Esophagus muscularis mucosa (tissue), 4 donors: ENCODE results near the gene AKT1. TPM values are rescaled to one million over a fixed set of nuclear protein-coding genes. Genes with fewer than 3 reads are reported as not detected.
A peak's percentile ranks its signal among the peaks of the same experiment; 100 is the strongest.

Experiments
- DNase-seq: peaks from one replicate; pipeline ENCODE4 v3.0.0-alpha.2; 2017; ENCODE audit errors: extremely low spot score
- H3K27ac ChIP-seq, 4 donors: fragments of 200-600 bp; sonication (generic); replicated peaks in 1 of 4; 1 replicate in 3 of 4; 2 replicates in 1 of 4; pipeline ENCODE4 v1.5.1; 2016 to 2019; ENCODE audit warnings: mild to moderate bottlenecking in 1 of 4
- H3K27me3 ChIP-seq, 4 donors: fragments of 200-600 bp; sonication (generic); one replicate each; pipeline versions ENCODE4 v1.5.1 to v1.6.0; 2016 to 2019
- H3K36me3 ChIP-seq, 4 donors: fragments of 200-600 bp; sonication (generic); one replicate each; pipeline ENCODE4 v1.5.1; 2016 to 2019
- H3K4me1 ChIP-seq, 4 donors: fragments of 200-600 bp; sonication (generic); one replicate each; pipeline ENCODE4 v1.5.1; 2016 to 2019
- H3K4me3 ChIP-seq, 4 donors: fragments of 200-600 bp; sonication (generic); 1 replicate in 2 of 4; 2 replicates in 2 of 4; pipeline ENCODE4 v1.5.1; 2016 to 2019; ENCODE audit warnings: mild to moderate bottlenecking in 4 of 4, moderate library complexity in 1 of 4
- H3K9me3 ChIP-seq, 4 donors: fragments of 200-600 bp; sonication (generic); 1 replicate in 3 of 4; 2 replicates in 1 of 4; pipeline ENCODE4 v1.5.1; 2016 to 2019
- CTCF ChIP-seq, 3 experiments: fragments of 200-600 bp in 2 of 3; fragments of 450-650 bp in 1 of 3; sonication (generic) in 2 of 3; IDR thresholded peaks; one replicate each; pipeline ENCODE4 v1.5.1; 2017 to 2019; ENCODE audit warnings: antibody characterized with exemption in 3 of 3, mild to moderate bottlenecking in 2 of 3, moderate library complexity in 1 of 3
- EP300 ChIP-seq: sonication (generic); formaldehyde crosslinking; IDR thresholded peaks from one replicate; pipeline ENCODE4 v1.6.1; 2017; ENCODE audit warnings: antibody characterized with exemption
- POLR2A ChIP-seq: fragments of 450-650 bp; IDR thresholded peaks from one replicate; pipeline ENCODE4 v1.6.1; 2017; ENCODE audit warnings: antibody characterized with exemption, moderate library complexity, mild to moderate bottlenecking, low read depth
- POLR2AphosphoS5 ChIP-seq, 2 donors: sonication (generic); formaldehyde crosslinking; IDR thresholded peaks; one replicate each; pipeline ENCODE4 v1.6.1; 2017; ENCODE audit warnings: antibody characterized with exemption in 2 of 2
- WGBS: methylation state at CpG from one replicate; pipeline ENCODE4 v1.1.5; 2018; 5-methylcytosine and 5-hydroxymethylcytosine counted together
- intact Hi-C: fragments of 100-400 bp; cut with DNase I; formaldehyde crosslinking; loops from one replicate; pipeline ENCODE4 v1.15.1; 2023
- total RNA-seq, 4 donors: library from RNA; depleted of rRNA; stranded (reverse); fragments of >200 nt; gene quantifications; one replicate each; pipeline versions ENCODE4 v1.1.0 to v1.2.1, GENCODE V29; 2016

AKT1 gene
- total RNA-seq, 4 donors from 2014 or later, result 162 to 267 (median 187) TPM

GRCh38 chr14:104810316-104810715 lies 14.8 kb upstream of the AKT1 start:
- intact Hi-C loops, result no loop called here
- no peak overlapping the region for H3K4me3 ChIP-seq
- no peaks in the 10 kb centered on the region for H3K27me3 ChIP-seq
- peaks cover 15 to 26% (median 21%) of the 10 kb centered on the region in 4 donors for H3K4me1 ChIP-seq
- H3K9me3 ChIP-seq, result no peaks in the 10 kb centered on the region
- WGBS, result 90% methylated on average over 10 of the region's 11 CpGs
- DNase-seq, result no peak
- no peaks in the 10 kb centered on the region for H3K36me3 ChIP-seq
- no peak for TF ChIP-seq POLR2AphosphoS5 (IDR thresholded peaks at IDR 0.05)
- TF ChIP-seq CTCF (IDR thresholded peaks at IDR 0.05), result no peak
- TF ChIP-seq EP300, result no peak
- no peak for TF ChIP-seq POLR2A
- no peak overlapping the region for H3K27ac ChIP-seq

- Histone ChIP-seq H3K27me3 (no peaks in the 10 kb centered on the region), H3K36me3 (no peaks in the 10 kb centered on the region), H3K4me3 (no peak overlapping the region), H3K9me3 (no peaks in the 10 kb centered on the region), H3K4me1 (peaks cover 7 to 27% (median 15%) of the 10 kb centered on the region in 4 donors), H3K27ac (no peak overlapping the region)
- 83% methylated on average over 3 of the region's 6 CpGs for WGBS
- DNase-seq, result no peak
- intact Hi-C loops, result no loop called here
- TF ChIP-seq POLR2A, result no peak
- no peak for TF ChIP-seq POLR2AphosphoS5 (IDR thresholded peaks at IDR 0.05)
- TF ChIP-seq CTCF (IDR thresholded peaks at IDR 0.05), result no peak
- no peak for TF ChIP-seq EP300
Measured at GRCh38 chr14:104808456-104808855, 12.9 kb upstream of the AKT1 start.

- Histone ChIP-seq H3K4me1 (peaks cover 18 to 42% (median 31%) of the 10 kb centered on the region in 4 donors), H3K36me3 (no peaks in the 10 kb centered on the region), H3K9me3 (no peaks in the 10 kb centered on the region), H3K4me3 (no peak overlapping the region), H3K27ac (no peak overlapping the region), H3K27me3 (no peaks in the 10 kb centered on the region)
- no peak for DNase-seq
- TF ChIP-seq EP300 (no peak), POLR2AphosphoS5 (IDR thresholded peaks at IDR 0.05) (no peak), CTCF (IDR thresholded peaks at IDR 0.05) (no peak), POLR2A (no peak)
- WGBS, result 95% methylated on average over 10 of the region's 10 CpGs
- intact Hi-C loops, result no loop called here
Measured at GRCh38 chr14:104806625-104807465, 11.3 kb upstream of the AKT1 start.

- intact Hi-C loops, result no loop called here
- H3K27ac ChIP-seq, result peak overlapping the region in 1 of 4 donors; percentile 48
- H3K36me3 ChIP-seq, result no peaks in the 10 kb centered on the region
- no peaks in the 10 kb centered on the region for H3K27me3 ChIP-seq
- H3K4me3 ChIP-seq, result no peak overlapping the region
- TF ChIP-seq EP300 (no peak), POLR2AphosphoS5 (IDR thresholded peaks at IDR 0.05) (no peak), CTCF (IDR thresholded peaks at IDR 0.05) (no peak), POLR2A (no peak)
- no peaks in the 10 kb centered on the region for H3K9me3 ChIP-seq
- no peak for DNase-seq
- peaks cover 25 to 49% (median 39%) of the 10 kb centered on the region in 4 donors for H3K4me1 ChIP-seq
- 82% methylated on average over 14 of the region's 14 CpGs for WGBS
Measured at GRCh38 chr14:104805941-104806624, 10.5 kb upstream of the AKT1 start.
